Body of pancreas (tissue), 4 donors: Measurements from ENCODE around the gene CNTNAP2. TPM values are rescaled to one million over a fixed set of nuclear protein-coding genes. Genes with fewer than 3 reads are reported as not detected.
"Not testable (repeated sequence)": the region's sequence is repeated elsewhere in the genome, so short reads cannot be mapped to it uniquely, and the experiment has no call there.

Experiments used
- ATAC-seq: fragments of 150-250 bp; one replicate; pipeline ENCODE4 v1.9.1; 2016
- DNase-seq, 4 donors: peaks; one replicate each; pipeline ENCODE4 v3.0.0-alpha.2; 2019
- H3K27ac ChIP-seq, 4 donors: fragments of 200-600 bp; sonication (generic); 1 replicate in 3 of 4; 2 replicates in 1 of 4; pipeline versions ENCODE4 v1.5.1 to v1.6.1; 2016 to 2019; ENCODE audit warnings: mild to moderate bottlenecking in 1 of 4, mixed read lengths in 1 of 4, moderate library complexity in 1 of 4
- H3K27me3 ChIP-seq, 2 donors: fragments of 200-600 bp; sonication (generic); one replicate each; pipeline ENCODE4 v1.6.0; 2016; ENCODE audit warnings: mild to moderate bottlenecking in 1 of 2
- H3K36me3 ChIP-seq, 2 donors: fragments of 200-600 bp; sonication (generic); replicated peaks in 1 of 2; 2 replicates each; pipeline ENCODE4 v1.5.1; 2016; ENCODE audit warnings: low read depth in 2 of 2; ENCODE audit not compliant: insufficient read depth in 1 of 2
- H3K4me1 ChIP-seq: fragments of 200-600 bp; sonication (generic); one replicate; pipeline ENCODE4 v1.6.0; 2016
- H3K4me3 ChIP-seq, 2 donors: fragments of 200-600 bp; sonication (generic); 1 replicate in 1 of 2; 2 replicates in 1 of 2; pipeline ENCODE4 v1.5.1; 2016 to 2019
- H3K9me3 ChIP-seq, 3 donors: fragments of 200-600 bp; sonication (generic); 1 replicate in 2 of 3; 2 replicates in 1 of 3; pipeline ENCODE4 v1.5.1; 2016
- POLR2A ChIP-seq, 3 donors: fragments of 450-650 bp; IDR thresholded peaks; one replicate each; pipeline ENCODE4 v1.6.1; 2016; ENCODE audit warnings: antibody characterized with exemption in 3 of 3, mild to moderate bottlenecking in 2 of 3
- WGBS, 2 donors: methylation state at CpG; one replicate each; pipeline ENCODE4 v1.1.5; 2017; 5-methylcytosine and 5-hydroxymethylcytosine counted together
- intact Hi-C: fragments of 100-400 bp; cut with DNase I; formaldehyde crosslinking; loops from one replicate; pipeline ENCODE4 v1.15.1; 2023
- total RNA-seq, 2 donors: library from RNA; depleted of rRNA; stranded (reverse); fragments of >200 nt; gene quantifications; one replicate each; pipeline ENCODE4 v1.1.0, GENCODE V29; 2016
- TF ChIP-seq, protein P1 (sequence below), 7 experiments: fragments of 450-650 bp in 4 of 7; fragments of 200-600 bp in 3 of 7; sonication (generic) in 3 of 7; IDR thresholded peaks; one replicate each; pipeline ENCODE4 v1.5.1; 2016 to 2019; ENCODE audit warnings: antibody characterized with exemption in 7 of 7

The CNTNAP2 gene
- total RNA-seq, 2 donors from 2014 or later: 1.0 TPM; not detected in 1

DNA sequence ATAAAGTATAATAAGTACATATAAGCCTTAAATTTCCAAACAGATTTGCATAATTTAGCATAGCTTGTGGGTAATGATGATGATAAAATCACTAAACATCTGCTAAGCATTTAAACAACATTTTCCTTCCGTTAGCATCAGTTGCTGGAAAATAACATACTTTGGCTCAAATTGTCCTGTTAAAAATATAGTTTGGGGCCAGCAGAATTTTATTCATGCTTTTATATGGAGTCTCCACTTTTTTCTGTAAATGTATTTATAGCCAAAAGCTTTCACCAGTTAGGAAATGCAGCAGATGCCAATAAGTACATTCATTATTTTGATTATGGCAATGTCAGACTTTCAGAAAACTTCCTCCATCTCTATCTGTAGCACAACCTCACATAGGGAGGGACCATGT, 107.2 kb downstream of the CNTNAP2 start:
- ATAC-seq: no peak
- Histone ChIP-seq H3K36me3 (no peaks in the 10 kb centered on the region), H3K4me3 (no peak overlapping the region), H3K27ac (no peak overlapping the region), H3K4me1 (no peaks in the 10 kb centered on the region), H3K9me3 (no peaks in the 10 kb centered on the region), H3K27me3 (no peaks in the 10 kb centered on the region)
- no peak for DNase-seq
- TF ChIP-seq POLR2A (IDR thresholded peaks at IDR 0.05): no peak
- TF ChIP-seq, protein P1, sequence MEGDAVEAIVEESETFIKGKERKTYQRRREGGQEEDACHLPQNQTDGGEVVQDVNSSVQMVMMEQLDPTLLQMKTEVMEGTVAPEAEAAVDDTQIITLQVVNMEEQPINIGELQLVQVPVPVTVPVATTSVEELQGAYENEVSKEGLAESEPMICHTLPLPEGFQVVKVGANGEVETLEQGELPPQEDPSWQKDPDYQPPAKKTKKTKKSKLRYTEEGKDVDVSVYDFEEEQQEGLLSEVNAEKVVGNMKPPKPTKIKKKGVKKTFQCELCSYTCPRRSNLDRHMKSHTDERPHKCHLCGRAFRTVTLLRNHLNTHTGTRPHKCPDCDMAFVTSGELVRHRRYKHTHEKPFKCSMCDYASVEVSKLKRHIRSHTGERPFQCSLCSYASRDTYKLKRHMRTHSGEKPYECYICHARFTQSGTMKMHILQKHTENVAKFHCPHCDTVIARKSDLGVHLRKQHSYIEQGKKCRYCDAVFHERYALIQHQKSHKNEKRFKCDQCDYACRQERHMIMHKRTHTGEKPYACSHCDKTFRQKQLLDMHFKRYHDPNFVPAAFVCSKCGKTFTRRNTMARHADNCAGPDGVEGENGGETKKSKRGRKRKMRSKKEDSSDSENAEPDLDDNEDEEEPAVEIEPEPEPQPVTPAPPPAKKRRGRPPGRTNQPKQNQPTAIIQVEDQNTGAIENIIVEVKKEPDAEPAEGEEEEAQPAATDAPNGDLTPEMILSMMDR (IDR thresholded peaks at IDR 0.05): no peak
- intact Hi-C loops: no loop called here
- WGBS, 2 donors: 77 to 81% methylated on average over 1 of the region's 1 CpG

DNA sequence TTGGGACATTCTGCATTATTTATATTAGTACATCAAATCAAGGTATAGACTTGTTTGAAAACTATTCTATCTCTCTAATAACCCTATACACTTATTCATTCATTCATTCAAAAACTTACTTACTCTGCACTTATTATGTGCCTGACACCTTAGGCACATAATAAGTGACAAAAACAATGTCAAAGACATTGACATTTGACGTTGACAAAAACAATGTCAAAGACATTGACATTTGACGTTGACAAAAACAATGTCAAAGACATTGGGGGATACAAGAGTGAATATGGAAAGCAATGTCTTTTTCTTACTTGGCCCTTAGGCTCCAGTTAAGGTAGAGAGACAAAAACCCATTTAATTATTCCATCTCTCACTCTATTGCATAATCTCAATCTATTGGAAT, 116.0 kb downstream of the CNTNAP2 start:
- H3K36me3 ChIP-seq: no peaks in the 10 kb centered on the region
- DNase-seq (no peak), ATAC-seq (no peak)
- intact Hi-C loops: no loop called here
- no peak for TF ChIP-seq POLR2A (IDR thresholded peaks at IDR 0.05)
- TF ChIP-seq, protein P1 (IDR thresholded peaks at IDR 0.05): no peak
- 51 to 55% methylated on average over 2 of the region's 2 CpGs for WGBS, 2 donors
- H3K27ac ChIP-seq: no peak overlapping the region
- H3K9me3 ChIP-seq: no peaks in the 10 kb centered on the region
- H3K4me3 ChIP-seq: no peak overlapping the region
- no peaks in the 10 kb centered on the region for H3K27me3 ChIP-seq
- no peaks in the 10 kb centered on the region for H3K4me1 ChIP-seq

DNA sequence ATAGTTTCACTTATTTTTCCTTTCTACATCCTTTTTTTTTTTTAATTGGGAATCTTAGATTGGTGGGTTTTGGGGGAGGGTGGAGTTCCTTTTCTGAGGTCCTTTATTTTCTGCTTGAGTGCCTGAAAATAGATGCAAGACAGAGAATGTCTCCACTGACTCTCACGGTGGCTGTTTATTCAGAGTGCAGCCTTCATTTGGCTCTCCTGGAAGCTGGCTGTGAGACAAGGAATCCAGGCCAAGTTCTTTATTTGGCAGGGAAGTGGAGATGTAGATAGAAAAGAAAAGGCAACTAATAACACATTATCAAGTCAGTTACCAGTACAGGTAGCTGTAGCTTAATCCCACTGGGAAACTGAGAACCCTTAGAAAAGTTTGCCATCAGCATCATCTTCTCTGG, 118.6 kb downstream of the CNTNAP2 start:
- no peaks in the 10 kb centered on the region for H3K27me3 ChIP-seq
- ATAC-seq (no peak), DNase-seq (no peak)
- WGBS, 2 donors: 9 to 14% methylated on average over 1 of the region's 1 CpG
- no peaks in the 10 kb centered on the region for H3K9me3 ChIP-seq
- TF ChIP-seq, protein P1 (IDR thresholded peaks at IDR 0.05): no peak
- no peak for TF ChIP-seq POLR2A (IDR thresholded peaks at IDR 0.05)
- intact Hi-C loops: no loop called here
- H3K4me1 ChIP-seq: no peaks in the 10 kb centered on the region
- H3K4me3 ChIP-seq: no peak overlapping the region
- no peaks in the 10 kb centered on the region for H3K36me3 ChIP-seq
- no peak overlapping the region for H3K27ac ChIP-seq

DNA sequence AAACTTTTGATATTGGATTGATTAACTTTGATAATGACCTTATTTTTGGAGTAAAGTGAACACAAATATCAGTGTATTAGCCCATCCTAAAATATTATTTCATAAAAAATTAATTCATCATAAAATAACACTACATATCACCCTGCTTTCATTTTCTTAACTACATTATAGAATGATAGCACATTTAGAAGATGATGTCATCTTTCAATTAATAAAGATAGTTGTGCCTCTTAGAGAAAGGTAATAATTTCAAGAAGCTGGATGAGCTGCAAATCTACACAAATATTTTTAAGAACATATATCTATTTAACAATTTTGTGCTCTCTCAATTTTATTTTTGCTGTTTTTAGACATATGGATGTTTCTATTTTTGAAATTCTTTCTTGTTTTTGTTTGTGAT, 126.1 kb downstream of the CNTNAP2 start:
- no peak for ATAC-seq
- intact Hi-C loops: no loop called here

DNA sequence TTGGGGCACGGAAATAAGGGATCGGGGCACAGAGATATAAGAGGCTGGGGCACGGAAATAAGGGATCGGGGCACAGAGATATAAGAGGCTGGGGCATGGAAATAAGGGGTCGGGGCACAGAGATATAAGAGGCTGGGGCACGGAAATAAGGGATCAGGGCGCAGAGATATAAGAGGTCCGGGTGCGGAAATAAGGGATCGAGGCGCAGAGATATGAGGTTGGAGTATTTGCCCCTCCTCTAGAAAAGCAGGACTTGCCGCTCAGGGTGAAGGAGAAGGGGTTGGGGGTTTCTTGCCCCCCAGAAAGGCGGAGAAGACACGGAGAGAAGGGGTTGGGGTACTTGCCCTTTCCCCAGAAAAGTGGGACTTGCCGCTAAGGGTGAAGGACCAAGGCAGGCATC, 131.4 kb downstream of the CNTNAP2 start:
- DNase-seq, H3K4me1 ChIP-seq, H3K36me3 ChIP-seq, H3K9me3 ChIP-seq, intact Hi-C loops, H3K4me3 ChIP-seq, H3K27me3 ChIP-seq, ATAC-seq, H3K27ac ChIP-seq: not testable (repeated sequence)
- 10 to 14% methylated on average over 15 of the region's 15 CpGs for WGBS, 2 donors

More for the DNA sequence above, 126.1 kb downstream of the CNTNAP2 start:
- TF ChIP-seq POLR2A (IDR thresholded peaks at IDR 0.05): no peak
- TF ChIP-seq, protein P1 (IDR thresholded peaks at IDR 0.05): no peak
- no peaks in the 10 kb centered on the region for H3K4me1 ChIP-seq
- no peaks in the 10 kb centered on the region for H3K27me3 ChIP-seq
- H3K9me3 ChIP-seq: no peaks in the 10 kb centered on the region
- H3K36me3 ChIP-seq: no peaks in the 10 kb centered on the region
- H3K27ac ChIP-seq: no peak overlapping the region
- no peak overlapping the region for H3K4me3 ChIP-seq
- no peak for DNase-seq

DNA sequence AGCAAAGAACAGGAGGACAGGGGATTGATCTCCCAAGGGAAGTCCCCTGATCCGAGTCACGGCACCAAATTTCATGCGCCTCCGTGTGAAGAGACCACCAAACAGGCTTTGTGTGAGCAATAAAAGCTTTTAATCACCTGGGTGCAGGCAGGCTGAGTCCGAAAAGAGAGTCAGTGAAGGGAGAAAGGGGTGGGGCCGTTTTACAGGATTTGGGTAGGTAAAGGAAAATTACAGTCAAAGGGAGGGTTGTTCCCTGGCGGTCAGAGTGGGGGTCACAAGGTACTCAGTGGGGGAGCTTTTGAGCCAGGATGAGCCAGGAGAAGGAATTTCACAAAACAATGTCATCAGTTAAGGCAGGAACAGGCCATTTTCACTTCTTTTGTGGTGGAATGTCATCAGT, 132.1 kb downstream of the CNTNAP2 start:
- H3K4me3 ChIP-seq, H3K27me3 ChIP-seq, H3K27ac ChIP-seq, intact Hi-C loops, H3K36me3 ChIP-seq, H3K4me1 ChIP-seq, H3K9me3 ChIP-seq, DNase-seq, ATAC-seq: not testable (repeated sequence)
- 11 to 23% methylated on average over 7 of the region's 7 CpGs for WGBS, 2 donors
